ENCODE results near the gene SLCO4C1.

Gene SLCO4C1

GRCh38 chr5:102200861-102201260, 95.2 kb downstream of the SLCO4C1 start:
- TF ChIP-seq, protein P1, sequence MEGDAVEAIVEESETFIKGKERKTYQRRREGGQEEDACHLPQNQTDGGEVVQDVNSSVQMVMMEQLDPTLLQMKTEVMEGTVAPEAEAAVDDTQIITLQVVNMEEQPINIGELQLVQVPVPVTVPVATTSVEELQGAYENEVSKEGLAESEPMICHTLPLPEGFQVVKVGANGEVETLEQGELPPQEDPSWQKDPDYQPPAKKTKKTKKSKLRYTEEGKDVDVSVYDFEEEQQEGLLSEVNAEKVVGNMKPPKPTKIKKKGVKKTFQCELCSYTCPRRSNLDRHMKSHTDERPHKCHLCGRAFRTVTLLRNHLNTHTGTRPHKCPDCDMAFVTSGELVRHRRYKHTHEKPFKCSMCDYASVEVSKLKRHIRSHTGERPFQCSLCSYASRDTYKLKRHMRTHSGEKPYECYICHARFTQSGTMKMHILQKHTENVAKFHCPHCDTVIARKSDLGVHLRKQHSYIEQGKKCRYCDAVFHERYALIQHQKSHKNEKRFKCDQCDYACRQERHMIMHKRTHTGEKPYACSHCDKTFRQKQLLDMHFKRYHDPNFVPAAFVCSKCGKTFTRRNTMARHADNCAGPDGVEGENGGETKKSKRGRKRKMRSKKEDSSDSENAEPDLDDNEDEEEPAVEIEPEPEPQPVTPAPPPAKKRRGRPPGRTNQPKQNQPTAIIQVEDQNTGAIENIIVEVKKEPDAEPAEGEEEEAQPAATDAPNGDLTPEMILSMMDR (IDR thresholded peaks at IDR 0.05; ENCODE audit: low read depth, low read length) = no peak

GRCh38 chr5:102196481-102196880, 99.6 kb downstream of the SLCO4C1 start:
- DNase-seq (ENCODE audit: extremely low read depth, low read depth) = no peak
- TF ChIP-seq, protein P1 (IDR thresholded peaks at IDR 0.05; ENCODE audit: low read depth, low read length) = no peak

More at GRCh38 chr5:102200861-102201260, 95.2 kb downstream of the SLCO4C1 start:
- no peak for DNase-seq (ENCODE audit: extremely low read depth, low read depth)
